ENCODE results near the gene ASCL4. TPM values are rescaled to one million over a fixed set of nuclear protein-coding genes. Genes with fewer than 3 reads are reported as not detected.

ASCL4 gene
- total and polyA plus RNA-seq, 4 donors = not detected

DNA sequence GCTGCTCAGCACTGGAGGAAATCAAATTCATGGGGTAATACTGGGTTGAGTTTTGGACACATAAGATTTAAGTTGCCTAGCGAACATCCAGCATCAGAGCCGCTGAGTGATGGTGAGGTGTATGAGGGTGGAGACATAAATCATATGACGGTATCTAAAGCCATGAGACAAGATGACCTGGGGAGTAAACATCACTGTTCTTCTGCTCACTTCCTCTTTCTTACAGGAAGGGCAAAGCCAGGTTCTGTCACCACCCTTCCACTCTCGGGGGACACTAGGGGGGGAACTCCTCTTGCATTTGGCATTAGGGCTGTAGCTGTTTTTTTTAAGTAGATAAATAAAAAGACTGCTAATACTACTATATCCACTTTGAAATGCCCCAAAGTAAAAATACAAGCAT, 37.6 kb upstream of the ASCL4 start:
- TF ChIP-seq, protein P1, sequence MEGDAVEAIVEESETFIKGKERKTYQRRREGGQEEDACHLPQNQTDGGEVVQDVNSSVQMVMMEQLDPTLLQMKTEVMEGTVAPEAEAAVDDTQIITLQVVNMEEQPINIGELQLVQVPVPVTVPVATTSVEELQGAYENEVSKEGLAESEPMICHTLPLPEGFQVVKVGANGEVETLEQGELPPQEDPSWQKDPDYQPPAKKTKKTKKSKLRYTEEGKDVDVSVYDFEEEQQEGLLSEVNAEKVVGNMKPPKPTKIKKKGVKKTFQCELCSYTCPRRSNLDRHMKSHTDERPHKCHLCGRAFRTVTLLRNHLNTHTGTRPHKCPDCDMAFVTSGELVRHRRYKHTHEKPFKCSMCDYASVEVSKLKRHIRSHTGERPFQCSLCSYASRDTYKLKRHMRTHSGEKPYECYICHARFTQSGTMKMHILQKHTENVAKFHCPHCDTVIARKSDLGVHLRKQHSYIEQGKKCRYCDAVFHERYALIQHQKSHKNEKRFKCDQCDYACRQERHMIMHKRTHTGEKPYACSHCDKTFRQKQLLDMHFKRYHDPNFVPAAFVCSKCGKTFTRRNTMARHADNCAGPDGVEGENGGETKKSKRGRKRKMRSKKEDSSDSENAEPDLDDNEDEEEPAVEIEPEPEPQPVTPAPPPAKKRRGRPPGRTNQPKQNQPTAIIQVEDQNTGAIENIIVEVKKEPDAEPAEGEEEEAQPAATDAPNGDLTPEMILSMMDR (IDR thresholded peaks at IDR 0.05; ENCODE audit: control extremely low read depth, extremely low read depth) = no peak
- no peak overlapping the region for H3K9ac ChIP-seq (ENCODE audit: insufficient read depth in 1 of 2, low read length in 2 of 2)
- H3K36me3 ChIP-seq (ENCODE audit: control insufficient read depth in 4 of 4, insufficient read depth in 4 of 4, low read length in 4 of 4) = peaks cover 39 to 68% (median 52%) of the 10 kb centered on the region in 4 donors
- ATAC-seq (ENCODE audit: insufficient read depth, low FRiP score) = no peak
- WGBS, 2 donors = 56 to 79% methylated on average over 4 of the region's 4 CpGs
- H3K9me3 ChIP-seq (ENCODE audit: control insufficient read depth in 4 of 4, insufficient read depth in 3 of 4, low read length in 3 of 4) = no peaks in the 10 kb centered on the region
- no peak overlapping the region for H3K4me3 ChIP-seq
- DNase-seq = no peak
- no peaks in the 10 kb centered on the region for H3K27me3 ChIP-seq (ENCODE audit: control insufficient read depth in 3 of 3, insufficient read depth in 3 of 3, low read length in 2 of 3)
- H3K4me1 ChIP-seq (ENCODE audit: control insufficient read depth in 5 of 5, insufficient read depth in 5 of 5, low read length in 5 of 5) = no peaks in the 10 kb centered on the region
- H3K27ac ChIP-seq (ENCODE audit: low read depth in 1 of 2, low read length in 1 of 2) = no peak overlapping the region

DNA sequence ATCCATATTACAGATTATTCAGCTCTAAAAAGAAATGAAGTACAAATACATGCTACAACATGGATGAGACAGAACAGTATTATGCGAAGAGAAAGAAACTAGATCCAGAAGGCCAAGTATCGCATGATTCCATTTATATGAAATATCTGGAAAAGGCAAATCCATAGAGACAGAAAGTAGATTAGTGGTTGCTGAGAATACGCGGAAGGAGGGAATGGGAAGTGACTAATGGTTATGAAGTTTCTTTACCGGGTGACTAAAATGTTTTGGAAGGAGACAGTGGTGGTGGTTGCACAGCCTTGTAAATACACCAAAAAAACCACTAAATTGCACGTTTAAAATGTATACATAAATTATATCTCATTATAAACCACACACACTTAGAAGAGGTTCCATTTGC, 26.0 kb upstream of the ASCL4 start:
- no peak overlapping the region for H3K4me3 ChIP-seq
- WGBS, 2 donors = 79 to 80% methylated on average over 6 of the region's 6 CpGs
- TF ChIP-seq, protein P1 (IDR thresholded peaks at IDR 0.05; ENCODE audit: control extremely low read depth, extremely low read depth) = no peak
- H3K9me3 ChIP-seq (ENCODE audit: control insufficient read depth in 4 of 4, insufficient read depth in 3 of 4, low read length in 3 of 4) = no peaks in the 10 kb centered on the region
- ATAC-seq (ENCODE audit: insufficient read depth, low FRiP score) (no peak), DNase-seq (no peak)
- H3K36me3 ChIP-seq (ENCODE audit: control insufficient read depth in 4 of 4, insufficient read depth in 4 of 4, low read length in 4 of 4) = peaks cover 21 to 42% (median 35%) of the 10 kb centered on the region in 4 donors
- no peak overlapping the region for H3K27ac ChIP-seq (ENCODE audit: low read depth in 1 of 2, low read length in 1 of 2)
- no peak overlapping the region for H3K9ac ChIP-seq (ENCODE audit: insufficient read depth in 1 of 2, low read length in 2 of 2)
- no peaks in the 10 kb centered on the region for H3K27me3 ChIP-seq (ENCODE audit: control insufficient read depth in 3 of 3, insufficient read depth in 3 of 3, low read length in 2 of 3)
- peaks cover 0 to 7% (median 0%) of the 10 kb centered on the region in 5 donors for H3K4me1 ChIP-seq (ENCODE audit: control insufficient read depth in 5 of 5, insufficient read depth in 5 of 5, low read length in 5 of 5)

DNA sequence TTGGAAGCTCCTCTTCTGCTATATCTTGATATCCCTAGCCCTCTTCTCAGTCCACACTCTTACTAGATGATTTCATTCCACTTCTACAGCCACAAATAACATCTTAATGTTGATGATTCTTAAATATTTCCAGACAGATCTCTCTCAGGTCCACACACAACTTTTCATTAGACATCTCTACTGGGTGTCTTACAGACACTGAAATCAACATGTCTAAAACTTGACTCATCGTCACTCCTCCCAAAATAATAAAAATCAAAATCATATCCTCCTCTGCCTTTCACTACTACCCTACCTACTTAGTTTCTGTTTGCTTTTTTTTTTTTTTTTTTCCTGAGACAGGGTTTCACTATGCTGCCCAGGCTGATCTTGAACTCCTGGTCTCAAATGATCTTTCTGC, 25.4 kb upstream of the ASCL4 start:
- Histone ChIP-seq H3K27ac (ENCODE audit: low read depth in 1 of 2, low read length in 1 of 2) (no peak overlapping the region), H3K27me3 (ENCODE audit: control insufficient read depth in 3 of 3, insufficient read depth in 3 of 3, low read length in 2 of 3) (no peaks in the 10 kb centered on the region), H3K9ac (ENCODE audit: insufficient read depth in 1 of 2, low read length in 2 of 2) (no peak overlapping the region), H3K4me3 (no peak overlapping the region), H3K9me3 (ENCODE audit: control insufficient read depth in 4 of 4, insufficient read depth in 3 of 4, low read length in 3 of 4) (no peaks in the 10 kb centered on the region), H3K4me1 (ENCODE audit: control insufficient read depth in 5 of 5, insufficient read depth in 5 of 5, low read length in 5 of 5) (peaks cover 0 to 7% (median 0%) of the 10 kb centered on the region in 5 donors), H3K36me3 (ENCODE audit: control insufficient read depth in 4 of 4, insufficient read depth in 4 of 4, low read length in 4 of 4) (peaks cover 22 to 37% (median 33%) of the 10 kb centered on the region in 4 donors)
- ATAC-seq (ENCODE audit: insufficient read depth, low FRiP score) = no peak
- 95 to 98% methylated on average over 1 of the region's 1 CpG for WGBS, 2 donors
- TF ChIP-seq, protein P1 (IDR thresholded peaks at IDR 0.05; ENCODE audit: control extremely low read depth, extremely low read depth) = no peak
- DNase-seq = no peak

DNA sequence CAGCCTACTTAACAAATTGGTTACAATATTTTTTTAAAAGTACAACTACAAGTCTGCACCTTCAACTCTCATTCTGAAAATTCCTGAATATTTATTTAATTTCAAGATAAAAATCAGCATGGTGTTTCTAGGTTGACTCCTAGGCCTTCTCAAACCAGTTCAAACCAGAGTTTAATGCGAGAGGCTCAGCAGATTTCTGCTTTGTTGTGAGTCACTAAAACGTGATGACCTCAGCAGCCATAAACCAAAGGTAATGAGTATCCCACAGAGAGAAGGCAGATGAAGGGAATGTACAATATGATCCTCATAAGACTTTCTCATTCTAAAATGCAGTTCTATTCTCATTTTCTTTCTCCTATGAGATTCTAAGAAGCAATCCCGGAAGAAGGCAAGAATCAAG, 15.1 kb upstream of the ASCL4 start:
- TF ChIP-seq, protein P1 (IDR thresholded peaks at IDR 0.05; ENCODE audit: control extremely low read depth, extremely low read depth) = no peak
- peaks cover 7 to 24% (median 10%) of the 10 kb centered on the region in 4 donors for H3K36me3 ChIP-seq (ENCODE audit: control insufficient read depth in 4 of 4, insufficient read depth in 4 of 4, low read length in 4 of 4)
- 47 to 56% methylated on average over 3 of the region's 3 CpGs for WGBS, 2 donors
- H3K4me1 ChIP-seq (ENCODE audit: control insufficient read depth in 5 of 5, insufficient read depth in 5 of 5, low read length in 5 of 5) = peaks cover 3 to 23% (median 12%) of the 10 kb centered on the region in 5 donors
- ATAC-seq (ENCODE audit: insufficient read depth, low FRiP score) (no peak), DNase-seq (peak in 1 of 3 donors; percentile 20)
- no peaks in the 10 kb centered on the region for H3K27me3 ChIP-seq (ENCODE audit: control insufficient read depth in 3 of 3, insufficient read depth in 3 of 3, low read length in 2 of 3)
- no peak overlapping the region for H3K27ac ChIP-seq (ENCODE audit: low read depth in 1 of 2, low read length in 1 of 2)
- H3K4me3 ChIP-seq = no peak overlapping the region
- no peaks in the 10 kb centered on the region for H3K9me3 ChIP-seq (ENCODE audit: control insufficient read depth in 4 of 4, insufficient read depth in 3 of 4, low read length in 3 of 4)
- peak overlapping the region in 1 of 2 donors; percentile 32 for H3K9ac ChIP-seq (ENCODE audit: insufficient read depth in 1 of 2, low read length in 2 of 2)
